Measurements from ENCODE around the gene CHL1.

The CHL1 gene

GRCh38 chr3:411226-411625 is 214.7 kb downstream of the CHL1 start:
- no peak for DNase-seq (ENCODE audit: low read depth in 2 of 2)

GRCh38 chr3:414063-414462 is 217.5 kb downstream of the CHL1 start:
- DNase-seq (ENCODE audit: low read depth in 2 of 2): no peak

- DNase-seq (ENCODE audit: low read depth in 2 of 2): no peak
Measured at GRCh38 chr3:418239-418929, 221.8 kb downstream of the CHL1 start.

GRCh38 chr3:420584-420983 is 224.0 kb downstream of the CHL1 start:
- no peak for DNase-seq (ENCODE audit: low read depth in 2 of 2)

GRCh38 chr3:425079-425478 is 228.5 kb downstream of the CHL1 start:
- DNase-seq (ENCODE audit: low read depth in 2 of 2): no peak

- DNase-seq (ENCODE audit: low read depth in 2 of 2): no peak
Measured at GRCh38 chr3:426072-426471, 229.5 kb downstream of the CHL1 start.

GRCh38 chr3:427128-427527 is 230.6 kb downstream of the CHL1 start:
- DNase-seq (ENCODE audit: low read depth in 2 of 2): no peak

GRCh38 chr3:430186-430585 is 233.6 kb downstream of the CHL1 start:
- no peak for DNase-seq (ENCODE audit: low read depth in 2 of 2)

- DNase-seq (ENCODE audit: low read depth in 2 of 2): no peak
Measured at GRCh38 chr3:435161-435560, 238.6 kb downstream of the CHL1 start.

GRCh38 chr3:436053-436452 is 239.5 kb downstream of the CHL1 start:
- DNase-seq (ENCODE audit: low read depth in 2 of 2): no peak

- no peak for DNase-seq (ENCODE audit: low read depth in 2 of 2)
Measured at GRCh38 chr3:440826-441225, 244.3 kb downstream of the CHL1 start.

- no peak for DNase-seq (ENCODE audit: low read depth in 2 of 2)
Measured at GRCh38 chr3:445960-446359, 249.4 kb downstream of the CHL1 start.

GRCh38 chr3:447671-448070 is 251.1 kb downstream of the CHL1 start:
- DNase-seq (ENCODE audit: low read depth in 2 of 2): no peak

GRCh38 chr3:449711-450110 is 253.1 kb downstream of the CHL1 start:
- no peak for DNase-seq (ENCODE audit: low read depth in 2 of 2)

GRCh38 chr3:452221-452620 is 255.7 kb downstream of the CHL1 start:
- DNase-seq (ENCODE audit: low read depth in 2 of 2): no peak

GRCh38 chr3:453106-453505 is 256.5 kb downstream of the CHL1 start:
- no peak for DNase-seq (ENCODE audit: low read depth in 2 of 2)

- no peak for DNase-seq (ENCODE audit: low read depth in 2 of 2)
Measured at GRCh38 chr3:454986-455385, 258.4 kb downstream of the CHL1 start.

- DNase-seq (ENCODE audit: low read depth in 2 of 2): no peak
Measured at GRCh38 chr3:458124-458523, 261.6 kb downstream of the CHL1 start.

GRCh38 chr3:458653-459310 is 262.2 kb downstream of the CHL1 start:
- no peak for DNase-seq (ENCODE audit: low read depth in 2 of 2)
